IPS DF 4.7 (cell line): Measurements from ENCODE around the gene STK11.

Source experiments
- DNase-seq: peaks from one replicate; pipeline ENCODE4 v3.0.0-alpha.2; 2013; ENCODE audit warnings: low spot score; ENCODE audit errors: extremely low read depth

STK11 gene

DNA sequence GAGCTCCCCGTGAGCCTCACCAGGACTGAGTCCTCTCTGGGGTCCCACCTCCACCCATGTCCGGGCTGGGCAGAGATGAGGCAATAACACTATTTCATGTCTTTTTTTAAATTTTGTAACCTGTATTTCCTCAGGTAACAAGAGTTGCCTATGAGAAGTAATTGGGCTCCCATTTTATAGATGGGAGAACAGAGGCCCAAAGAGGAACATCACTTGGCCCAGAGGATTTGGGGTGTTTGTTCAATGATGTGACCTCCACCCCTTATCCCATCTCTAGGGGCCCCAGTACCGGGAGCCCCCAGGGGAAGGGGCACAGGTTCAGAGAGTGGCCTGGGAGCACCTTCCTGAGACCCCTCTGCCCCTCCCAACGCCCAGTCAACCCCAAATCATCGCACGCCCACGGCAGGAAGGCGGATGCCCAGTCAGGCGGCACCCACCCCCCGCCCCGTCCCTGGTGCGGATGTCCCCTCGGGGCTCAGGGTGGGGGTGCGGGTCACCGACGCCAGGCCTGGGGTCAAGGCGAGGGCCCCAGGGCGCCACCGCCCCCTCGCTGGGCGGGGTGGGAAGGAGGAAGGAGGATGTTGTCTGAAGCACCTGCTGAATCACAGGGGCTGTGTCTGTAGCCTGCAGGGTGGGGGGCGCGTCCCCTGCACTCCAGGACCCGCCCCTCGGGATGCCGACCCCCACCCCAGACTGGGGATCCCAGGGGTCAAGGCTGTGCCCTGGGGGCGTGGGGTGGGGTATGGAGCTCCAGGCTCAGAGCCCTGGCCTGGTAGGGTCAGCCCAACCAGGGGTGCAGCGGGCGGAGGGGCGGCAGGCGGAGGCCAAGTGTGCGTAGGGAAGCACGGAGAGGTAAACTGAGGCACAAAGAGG, 54.5 kb downstream of the STK11 start:
- DNase-seq, result no peak

DNA sequence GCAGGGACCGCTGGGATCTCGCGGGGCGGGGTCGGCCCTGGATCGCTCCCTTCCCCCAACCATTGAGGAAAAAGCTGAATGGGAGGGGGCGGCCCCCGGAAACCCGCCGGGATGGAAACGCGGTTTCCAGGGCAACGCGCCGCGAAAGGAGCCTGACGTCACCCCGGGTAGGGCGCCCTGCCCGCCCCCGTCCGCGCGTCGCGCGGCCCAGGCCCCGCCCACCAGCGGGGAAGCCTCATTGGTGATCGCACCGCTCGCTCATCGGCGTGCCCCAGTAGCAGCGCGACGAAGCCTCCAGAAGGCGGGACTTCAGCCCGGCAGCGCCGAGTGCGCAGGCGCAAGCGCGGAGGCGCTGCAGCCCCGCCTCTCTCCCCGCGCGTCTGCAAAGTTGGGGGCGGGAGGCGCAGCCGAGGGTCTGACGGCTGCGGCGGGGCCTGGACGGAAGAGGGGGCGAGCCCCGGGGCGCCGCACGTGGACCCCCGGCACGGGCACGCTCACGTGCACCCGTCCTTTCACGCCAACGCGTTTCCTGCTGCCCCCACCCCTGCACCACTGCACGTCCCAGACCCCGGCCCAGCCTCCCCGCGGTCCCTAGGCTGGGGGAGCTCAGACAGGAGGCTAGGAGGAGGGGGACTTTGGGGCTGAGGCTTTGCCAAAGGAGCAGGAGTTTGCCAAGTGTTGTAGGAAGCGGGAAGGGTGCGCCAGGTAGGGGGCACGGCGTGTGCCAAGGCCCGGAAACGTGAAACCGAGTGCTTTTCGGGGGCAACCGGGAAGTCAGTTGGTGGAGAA, 55.4 kb downstream of the STK11 start:
- DNase-seq, result no peak

- no peak for DNase-seq
Observed at GRCh38 chr19:1261538-1261797, 55.9 kb downstream of the STK11 start.

DNA sequence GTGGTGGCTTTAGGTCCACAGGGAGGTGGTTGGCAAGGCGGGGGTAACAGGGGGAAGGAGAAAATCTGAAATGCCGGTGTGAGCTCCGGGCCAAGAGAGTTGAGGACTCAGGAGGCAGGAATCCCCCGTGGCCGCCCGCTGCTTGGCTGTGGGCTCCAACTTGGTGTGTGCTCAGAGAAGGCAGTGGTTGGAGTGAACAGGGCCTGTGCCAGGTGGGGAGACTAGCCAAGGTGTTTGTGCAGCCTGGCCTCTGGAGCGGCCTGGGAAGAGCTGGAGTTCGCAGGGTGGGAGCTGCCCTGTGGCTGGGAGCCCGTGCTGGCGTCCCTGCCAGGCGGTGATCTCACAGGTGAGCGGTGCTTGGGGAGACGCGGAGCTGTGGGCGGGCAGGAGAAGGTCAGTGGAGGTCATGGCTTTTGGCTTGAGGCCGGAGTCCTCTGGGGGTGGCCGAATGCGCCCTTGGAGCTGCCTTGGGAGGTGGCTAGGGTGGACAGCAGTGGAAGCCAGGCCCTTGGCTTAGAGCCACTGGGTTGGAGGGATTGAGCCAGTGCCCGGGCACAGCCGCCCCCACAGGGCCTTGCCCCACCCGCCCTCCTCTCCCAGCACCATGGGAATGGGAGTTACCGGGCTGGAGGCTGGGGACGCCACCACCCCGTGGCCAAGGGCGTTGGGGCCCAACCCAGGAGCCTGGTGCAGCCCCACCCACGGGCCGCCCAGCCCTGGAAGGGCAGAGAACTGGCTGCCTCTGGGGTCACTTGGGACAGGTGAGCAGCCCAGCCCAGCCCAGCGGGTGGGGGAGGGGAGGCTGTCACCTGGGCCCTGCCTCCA, 56.4 kb downstream of the STK11 start:
- DNase-seq, result no peak

DNA sequence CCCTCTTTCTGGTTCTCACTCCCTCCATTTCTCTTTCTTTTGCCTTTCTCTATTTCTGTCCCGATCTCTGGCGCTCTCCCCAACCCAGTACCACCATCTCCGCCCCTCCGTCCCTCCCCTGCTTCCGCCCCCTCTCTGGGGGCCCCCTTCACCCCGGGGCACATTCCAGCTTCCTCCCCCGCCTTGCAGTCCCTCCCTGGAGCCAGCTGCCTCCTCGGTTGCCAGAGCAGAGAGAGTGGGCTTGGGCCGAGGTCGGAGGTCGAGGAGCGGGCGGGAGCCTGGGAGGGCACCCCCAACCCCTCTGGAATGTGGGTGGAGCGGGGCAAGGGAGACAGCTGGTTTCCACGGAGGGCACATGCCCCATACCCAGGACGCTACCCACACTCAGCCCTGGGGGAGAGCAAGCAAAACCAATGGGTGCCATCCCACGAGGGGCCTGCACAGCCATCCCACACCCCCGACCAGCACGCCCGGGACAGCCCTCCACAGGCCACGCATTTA, 57.1 kb downstream of the STK11 start:
- no peak for DNase-seq

DNA sequence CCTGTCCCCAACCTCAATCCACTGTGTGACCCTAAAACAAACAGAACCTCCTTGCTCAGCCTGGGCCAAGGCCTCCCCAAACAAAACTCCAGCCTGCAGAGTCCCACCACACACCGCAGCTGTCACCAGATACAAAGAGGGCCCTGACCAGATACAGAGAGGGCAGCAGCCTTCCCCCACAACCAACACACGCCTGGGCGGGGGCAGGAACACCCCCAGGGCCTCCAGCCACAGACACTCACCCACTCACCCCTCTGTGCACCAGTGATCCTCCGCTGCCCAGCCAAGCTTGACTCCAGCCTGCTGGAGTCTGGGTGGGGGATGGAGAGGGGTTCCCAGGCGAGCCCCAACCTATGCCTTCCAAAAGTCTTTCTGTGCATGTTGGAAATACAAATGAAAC, 57.6 kb downstream of the STK11 start:
- no peak for DNase-seq

- DNase-seq, result no peak
Observed at GRCh38 chr19:1264801-1265614, 59.4 kb downstream of the STK11 start.

GRCh38 chr19:1265615-1266128, 60.1 kb downstream of the STK11 start:
- DNase-seq, result no peak

- DNase-seq, result no peak
Observed at GRCh38 chr19:1266129-1266915, 60.7 kb downstream of the STK11 start.

DNA sequence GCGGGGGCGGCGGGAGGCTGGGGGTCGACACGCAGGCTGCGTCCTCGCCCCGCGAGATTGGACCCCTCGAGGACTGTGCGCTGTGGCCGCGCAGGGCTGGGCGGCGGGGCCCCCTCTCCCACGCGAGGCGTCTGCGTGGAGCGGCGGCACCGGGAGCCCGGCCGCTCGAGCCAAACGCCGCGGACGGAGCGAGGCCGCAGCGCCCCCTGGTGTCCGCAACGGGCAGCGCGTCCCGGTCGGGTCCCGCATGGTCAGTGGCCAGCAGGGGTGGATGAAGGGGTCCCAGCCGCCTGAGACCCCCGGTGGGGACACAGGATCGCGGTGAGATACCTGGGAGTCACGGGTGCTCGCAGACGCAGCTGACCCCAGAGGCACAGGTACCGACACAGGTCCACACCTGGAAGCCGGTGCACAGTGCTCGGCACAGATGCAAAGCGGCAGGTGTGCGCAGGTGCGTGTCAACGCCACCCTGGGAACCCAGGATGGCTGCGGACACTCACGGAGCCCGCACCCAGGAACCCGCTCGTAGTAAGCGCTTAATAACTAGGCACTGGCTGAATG, 61.4 kb downstream of the STK11 start:
- no peak for DNase-seq

DNA sequence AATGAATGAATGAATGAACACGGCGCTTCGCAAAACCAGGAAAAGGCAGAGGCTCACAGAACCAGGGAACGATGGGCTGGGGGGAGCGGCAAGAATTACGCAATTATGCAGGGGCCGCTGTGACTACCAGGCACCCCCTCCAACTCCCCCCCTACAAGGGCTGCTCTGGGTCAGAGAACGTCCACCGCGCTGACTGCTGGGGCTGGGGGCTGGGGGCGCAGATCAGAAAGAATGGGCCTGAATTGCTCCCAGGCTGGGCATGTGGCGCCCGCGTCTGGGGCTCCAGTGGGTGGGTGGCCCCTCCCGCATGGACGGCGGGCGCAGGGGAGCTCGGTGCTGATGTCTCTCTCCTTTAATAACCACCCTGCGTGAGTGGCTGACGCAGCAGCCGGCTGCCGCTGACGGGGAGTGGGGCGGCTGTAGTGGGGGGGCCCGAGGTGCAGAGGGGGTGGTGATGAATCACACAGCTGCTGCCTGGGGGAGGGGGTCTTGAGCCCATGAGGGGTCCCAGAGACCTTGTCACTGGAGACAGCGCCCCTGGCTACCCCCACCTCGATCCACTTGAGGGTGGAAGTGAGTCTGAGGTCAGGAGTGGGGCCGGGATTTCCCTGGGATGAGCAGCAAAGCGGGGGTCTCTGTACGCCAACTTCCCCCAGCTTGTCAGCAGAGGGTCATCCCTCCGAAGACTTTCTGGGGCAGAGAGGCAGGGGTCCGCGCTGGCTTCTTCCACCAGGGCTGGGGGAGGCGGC, 62.1 kb downstream of the STK11 start:
- DNase-seq, result no peak

GRCh38 chr19:1268226-1269064, 62.9 kb downstream of the STK11 start:
- DNase-seq, result no peak

DNA sequence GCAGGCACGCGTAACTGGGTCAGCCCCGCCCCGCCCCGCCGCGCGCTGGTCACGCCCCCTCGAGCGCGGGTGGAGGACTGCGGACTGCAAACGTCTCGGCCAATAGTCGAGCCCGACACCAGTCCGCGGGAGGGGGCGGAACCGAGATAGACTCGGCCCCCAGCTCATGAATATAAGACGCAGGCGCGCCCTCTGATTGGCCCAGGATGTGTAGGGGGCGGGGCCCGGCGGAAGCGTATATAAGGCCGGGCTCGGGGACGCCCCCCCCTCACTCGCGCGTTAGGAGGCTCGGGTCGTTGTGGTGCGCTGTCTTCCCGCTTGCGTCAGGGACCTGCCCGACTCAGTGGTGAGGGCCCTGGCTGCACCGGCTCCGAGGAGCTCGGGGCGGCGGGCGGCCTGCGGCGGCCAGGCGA, 63.5 kb downstream of the STK11 start, which contains the start of gene CIRBP:
Gene CIRBP (plus strand): TSS at position 268 of the 413 bp plus-strand sequence. CDS start 1,602 bp downstream, outside the sequence.
- DNase-seq, result no peak

GRCh38 chr19:1269478-1270212, 64.1 kb downstream of the STK11 start:
- DNase-seq, result no peak

- DNase-seq, result no peak
Observed at GRCh38 chr19:1270213-1270853, 64.8 kb downstream of the STK11 start.

GRCh38 chr19:1270854-1271527, 65.4 kb downstream of the STK11 start:
- DNase-seq, result no peak
